HG02588 (cell line): ENCODE results near the gene PFN3.
A peak's percentile ranks its signal among the peaks of the same experiment; 100 is the strongest.

Experiments
- ATAC-seq: cut with Tn5 transposase; IDR thresholded peaks from one replicate; pipeline ENCODE4 v1.9.1; 2021; ENCODE audit warnings: mild to moderate bottlenecking, moderate library complexity; ENCODE audit not compliant: unreplicated experiment

Gene PFN3

DNA sequence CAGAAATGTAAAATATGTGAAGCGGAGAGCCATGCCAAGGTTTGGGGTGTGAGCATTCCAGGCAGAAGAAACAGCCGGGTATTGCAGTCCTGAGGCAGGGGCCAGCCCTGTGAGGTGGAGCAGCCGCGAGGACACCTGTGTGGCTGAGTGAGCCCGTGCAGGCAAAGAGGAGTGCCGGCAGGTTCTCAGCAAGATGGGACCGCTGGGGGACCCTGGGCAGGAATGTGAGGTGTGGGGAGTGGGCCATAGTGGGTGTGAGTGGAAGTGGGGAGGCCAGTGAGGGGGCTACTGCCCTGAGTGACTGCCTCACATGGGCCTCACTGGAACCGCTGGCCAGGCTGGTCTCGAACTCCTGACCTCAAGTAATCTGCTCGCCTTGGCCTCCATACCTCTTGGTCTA lies 38.0 kb upstream of the PFN3 start:
- ATAC-seq: no peak

DNA sequence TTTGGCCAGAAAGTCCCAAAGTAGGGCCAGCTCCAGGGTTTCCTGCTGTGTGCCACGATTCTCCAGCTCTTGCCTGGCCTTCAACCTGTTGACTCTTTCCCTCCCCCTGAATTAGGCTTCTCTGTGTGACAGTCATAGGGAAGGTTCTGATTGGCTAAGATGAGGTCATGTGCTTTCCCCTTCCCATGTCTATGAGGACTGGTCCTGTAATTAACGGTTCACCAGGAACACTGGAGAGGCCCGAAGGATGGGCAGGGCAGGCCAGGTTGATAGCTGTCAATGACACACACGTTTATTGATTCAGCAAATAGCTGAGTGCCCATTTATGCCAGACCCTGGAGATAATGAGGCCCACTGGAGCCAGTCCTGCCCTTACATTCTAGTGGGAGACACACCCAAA lies 37.2 kb upstream of the PFN3 start:
- no peak for ATAC-seq

DNA sequence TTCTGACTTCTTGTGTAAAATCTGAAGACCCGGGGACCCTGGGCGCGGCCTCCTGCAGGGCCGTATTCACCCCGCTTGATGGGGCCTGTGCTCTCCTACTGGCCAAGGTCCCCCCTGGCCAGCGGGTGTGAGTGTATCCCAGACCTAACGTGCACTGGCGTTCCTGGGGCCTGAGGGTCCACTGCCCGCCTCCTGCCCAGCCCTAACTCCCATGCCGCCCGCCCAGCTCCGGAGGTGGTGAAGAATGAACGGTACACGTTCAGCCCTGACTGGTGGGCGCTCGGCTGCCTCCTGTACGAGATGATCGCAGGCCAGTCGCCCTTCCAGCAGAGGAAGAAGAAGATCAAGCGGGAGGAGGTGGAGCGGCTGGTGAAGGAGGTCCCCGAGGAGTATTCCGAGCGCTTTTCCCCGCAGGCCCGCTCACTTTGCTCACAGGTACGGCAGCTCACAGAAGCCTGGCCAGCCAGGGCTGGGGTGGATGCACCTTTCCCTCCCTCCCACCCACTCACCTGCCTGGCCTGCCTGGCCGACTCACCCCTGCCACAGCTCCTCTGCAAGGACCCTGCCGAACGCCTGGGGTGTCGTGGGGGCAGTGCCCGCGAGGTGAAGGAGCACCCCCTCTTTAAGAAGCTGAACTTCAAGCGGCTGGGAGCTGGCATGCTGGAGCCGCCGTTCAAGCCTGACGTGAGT lies 35.5 kb upstream of the PFN3 start:
- ATAC-seq: no peak

DNA sequence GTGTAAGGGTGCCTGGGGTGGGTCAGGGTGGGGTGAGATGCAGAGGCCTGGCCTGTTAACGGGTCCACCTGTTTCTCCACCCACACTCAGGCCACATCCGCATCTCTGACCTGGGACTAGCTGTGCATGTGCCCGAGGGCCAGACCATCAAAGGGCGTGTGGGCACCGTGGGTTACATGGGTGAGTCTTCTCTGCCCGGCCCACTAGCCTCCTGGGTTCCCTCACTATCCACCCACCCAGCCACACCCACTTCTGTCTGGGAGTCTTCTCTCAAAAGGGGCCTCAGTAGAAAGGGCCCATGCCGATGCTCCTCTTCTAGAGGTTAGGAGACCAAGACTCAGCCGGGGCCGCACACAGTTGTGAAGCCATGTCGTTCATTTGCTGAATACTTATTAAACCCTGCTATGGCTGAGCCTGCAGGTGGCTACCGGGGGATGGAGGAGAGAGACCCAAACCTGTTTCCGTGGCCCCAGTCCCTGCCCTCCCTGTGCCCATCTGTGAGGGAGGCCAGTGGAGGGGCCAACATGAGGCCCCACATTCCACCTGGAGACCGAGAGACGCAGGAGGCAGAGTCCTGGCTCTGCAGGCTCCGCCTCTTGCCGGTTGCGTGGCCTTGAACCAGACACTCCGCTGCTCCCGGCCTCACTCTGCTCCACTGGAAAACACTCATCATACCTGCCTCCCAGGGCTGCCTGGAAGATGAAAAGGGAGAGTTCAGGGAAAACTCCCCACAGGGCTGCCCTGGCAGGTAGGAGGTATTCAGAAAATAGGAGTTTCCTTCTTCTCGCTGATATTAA lies 34.7 kb upstream of the PFN3 start:
- no peak for ATAC-seq

DNA sequence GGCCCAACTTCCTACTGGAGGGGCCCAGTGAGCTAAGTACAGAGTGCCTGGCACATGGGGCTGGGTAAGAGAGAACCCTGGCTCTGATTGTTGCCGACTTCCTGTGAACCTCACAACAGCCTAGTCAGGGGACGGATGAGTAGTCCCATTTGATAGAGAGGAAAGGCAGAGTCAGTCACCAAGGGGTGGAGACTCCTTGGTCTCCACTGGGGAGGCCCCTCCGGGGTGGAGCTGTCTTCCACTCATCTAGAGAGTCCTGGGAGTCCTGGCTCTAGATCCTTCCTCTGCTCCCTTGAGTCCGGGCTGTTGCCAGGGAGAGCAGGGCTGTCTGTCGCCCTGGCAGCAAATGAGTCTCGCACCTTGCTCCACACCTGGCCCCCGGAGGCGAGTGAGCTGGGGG lies 34.0 kb upstream of the PFN3 start:
- ATAC-seq: no peak

DNA sequence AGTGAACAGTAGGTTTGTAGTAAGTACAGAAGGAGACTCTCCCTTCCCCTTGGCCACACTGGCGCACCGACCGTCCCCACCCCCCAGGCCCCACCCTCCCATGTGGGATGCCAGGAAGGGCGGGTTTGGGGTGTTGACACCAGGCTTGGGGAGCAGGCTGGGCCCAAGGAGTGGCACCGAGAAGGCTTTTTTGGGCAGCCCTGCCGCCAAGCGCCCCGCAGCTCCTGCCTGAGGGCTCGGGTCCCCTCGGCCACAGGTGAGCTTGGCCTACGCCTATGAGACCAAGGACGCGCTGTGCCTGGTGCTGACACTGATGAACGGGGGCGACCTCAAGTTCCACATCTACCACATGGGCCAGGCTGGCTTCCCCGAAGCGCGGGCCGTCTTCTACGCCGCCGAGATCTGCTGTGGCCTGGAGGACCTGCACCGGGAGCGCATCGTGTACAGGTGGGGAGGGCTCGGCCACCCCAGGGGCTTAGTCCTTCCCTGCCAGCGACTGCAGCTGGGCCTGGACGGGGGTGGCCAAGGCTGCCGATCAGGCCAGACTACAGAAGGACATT lies 33.3 kb upstream of the PFN3 start:
- ATAC-seq: no peak

DNA sequence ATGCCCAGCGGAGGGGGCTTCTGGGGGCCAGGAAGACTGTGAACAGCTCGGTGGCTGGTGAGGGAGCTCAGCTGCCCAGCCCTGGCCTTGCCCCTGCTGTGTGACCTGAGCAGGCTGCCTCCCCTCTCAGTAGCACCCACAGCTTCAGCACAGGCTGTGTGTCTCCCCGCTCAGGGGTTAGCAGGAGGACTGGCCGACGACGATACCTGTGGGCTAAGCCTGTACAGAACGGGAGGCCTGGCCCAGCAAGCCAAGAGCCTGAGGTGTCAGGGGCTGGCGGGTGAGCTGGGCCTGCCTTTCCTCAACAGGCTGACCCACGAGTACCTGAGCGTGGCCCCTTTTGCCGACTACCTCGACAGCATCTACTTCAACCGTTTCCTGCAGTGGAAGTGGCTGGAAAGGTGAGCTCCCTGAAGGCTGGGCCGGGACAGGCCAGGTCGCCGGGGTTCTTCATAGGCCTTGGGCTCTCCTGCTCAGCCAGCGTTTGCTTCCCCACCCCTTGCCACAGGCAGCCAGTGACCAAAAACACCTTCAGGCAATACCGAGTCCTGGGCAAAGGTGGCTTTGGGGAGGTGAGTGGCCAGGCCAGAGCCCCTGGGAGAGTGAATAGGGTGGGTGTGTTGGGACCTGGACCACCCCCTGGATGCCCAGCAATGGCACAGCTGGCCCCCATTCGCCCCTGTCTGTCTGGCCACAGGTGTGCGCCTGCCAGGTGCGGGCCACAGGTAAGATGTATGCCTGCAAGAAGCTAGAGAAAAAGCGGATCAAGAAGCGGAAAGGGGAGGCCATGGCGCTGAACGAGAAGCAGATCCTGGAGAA lies 32.6 kb upstream of the PFN3 start:
- no peak for ATAC-seq

DNA sequence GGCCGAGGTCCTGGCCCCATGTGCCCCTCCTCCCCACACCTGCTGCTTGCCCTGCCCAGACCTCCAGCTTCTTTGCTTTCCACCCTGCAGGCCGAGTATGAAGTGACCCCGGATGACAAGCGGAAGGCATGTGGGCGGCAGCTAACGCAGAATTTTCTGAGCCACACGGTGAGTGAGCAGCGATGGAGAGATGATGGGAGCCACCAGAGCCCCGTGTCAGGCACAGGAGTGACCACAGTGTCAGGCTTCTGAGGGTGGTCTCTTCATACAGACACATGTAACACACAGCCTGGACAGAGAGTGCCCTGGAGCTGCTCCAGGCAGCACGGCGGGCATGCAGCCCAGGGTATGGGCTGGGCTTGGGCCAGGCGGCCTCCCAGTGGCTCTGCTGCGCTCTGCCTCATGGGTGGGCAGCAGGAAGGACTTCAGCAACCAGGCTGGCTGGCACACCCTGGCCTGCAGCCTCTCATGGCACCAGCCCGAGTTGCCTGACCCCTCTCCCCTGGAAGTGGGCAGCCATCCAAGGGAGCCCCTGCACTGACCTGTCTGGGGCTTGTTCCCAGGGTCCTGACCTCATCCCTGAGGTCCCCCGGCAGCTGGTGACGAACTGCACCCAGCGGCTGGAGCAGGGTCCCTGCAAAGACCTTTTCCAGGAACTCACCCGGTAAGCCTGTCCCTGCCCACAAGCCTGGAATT lies 31.8 kb upstream of the PFN3 start:
- ATAC-seq: no peak

DNA sequence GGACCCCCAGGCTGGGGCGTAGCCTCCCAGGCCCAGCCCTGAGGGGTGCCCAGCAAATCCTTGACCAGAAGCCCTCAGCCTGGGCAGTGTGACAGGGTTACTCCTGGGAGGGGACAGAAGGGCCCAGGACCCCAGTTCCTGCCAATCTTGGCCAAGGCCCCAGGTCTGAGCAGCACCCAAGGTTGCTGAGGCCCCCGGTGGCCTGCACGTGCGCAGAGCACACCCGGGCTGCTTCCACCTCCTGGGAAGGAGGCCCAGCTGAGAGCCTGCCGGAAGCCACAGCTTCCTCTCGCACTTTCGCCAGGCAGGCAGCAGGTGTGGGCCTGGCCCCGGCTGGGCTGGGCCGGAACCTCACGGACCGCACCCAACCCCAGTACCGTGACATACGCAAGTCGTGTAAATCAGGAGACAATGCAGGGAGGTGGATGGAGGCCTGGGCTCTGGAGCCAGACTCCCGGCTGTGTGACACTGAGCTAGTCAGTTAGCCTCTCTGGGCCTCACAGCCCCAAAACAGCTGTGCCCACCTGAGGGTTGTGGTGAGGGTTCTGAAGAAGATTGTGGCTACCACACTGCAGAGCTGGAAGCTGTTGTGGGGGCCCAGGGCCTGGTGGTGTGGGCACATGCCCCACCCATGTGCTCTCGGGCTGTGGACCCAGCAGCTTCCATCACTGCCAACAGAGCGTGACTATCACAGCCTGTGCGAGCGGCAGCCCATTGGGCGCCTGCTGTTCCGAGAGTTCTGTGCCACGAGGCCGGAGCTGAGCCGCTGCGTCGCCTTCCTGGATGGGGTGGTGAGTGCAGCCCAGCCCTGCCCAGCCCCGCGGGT lies 31.1 kb upstream of the PFN3 start:
- peak; percentile 38 for ATAC-seq

DNA sequence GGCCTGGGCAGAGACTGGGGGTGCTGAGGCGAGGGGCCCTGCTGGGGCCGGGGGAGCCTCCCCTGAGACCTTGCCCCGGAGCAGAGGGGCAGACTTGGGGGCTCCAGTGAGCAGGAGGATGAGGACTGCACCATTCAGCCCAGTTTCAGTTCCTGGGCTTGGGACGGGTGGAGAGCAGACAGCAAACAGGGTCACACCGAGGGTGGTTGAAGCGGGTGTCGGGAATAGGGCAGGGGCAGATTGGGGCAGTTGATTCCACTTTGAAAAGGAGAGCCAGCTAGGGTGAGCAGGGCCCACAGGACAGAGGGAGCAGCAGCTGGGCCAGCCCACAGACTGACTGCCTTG lies 30.5 kb upstream of the PFN3 start:
- ATAC-seq: no peak

DNA sequence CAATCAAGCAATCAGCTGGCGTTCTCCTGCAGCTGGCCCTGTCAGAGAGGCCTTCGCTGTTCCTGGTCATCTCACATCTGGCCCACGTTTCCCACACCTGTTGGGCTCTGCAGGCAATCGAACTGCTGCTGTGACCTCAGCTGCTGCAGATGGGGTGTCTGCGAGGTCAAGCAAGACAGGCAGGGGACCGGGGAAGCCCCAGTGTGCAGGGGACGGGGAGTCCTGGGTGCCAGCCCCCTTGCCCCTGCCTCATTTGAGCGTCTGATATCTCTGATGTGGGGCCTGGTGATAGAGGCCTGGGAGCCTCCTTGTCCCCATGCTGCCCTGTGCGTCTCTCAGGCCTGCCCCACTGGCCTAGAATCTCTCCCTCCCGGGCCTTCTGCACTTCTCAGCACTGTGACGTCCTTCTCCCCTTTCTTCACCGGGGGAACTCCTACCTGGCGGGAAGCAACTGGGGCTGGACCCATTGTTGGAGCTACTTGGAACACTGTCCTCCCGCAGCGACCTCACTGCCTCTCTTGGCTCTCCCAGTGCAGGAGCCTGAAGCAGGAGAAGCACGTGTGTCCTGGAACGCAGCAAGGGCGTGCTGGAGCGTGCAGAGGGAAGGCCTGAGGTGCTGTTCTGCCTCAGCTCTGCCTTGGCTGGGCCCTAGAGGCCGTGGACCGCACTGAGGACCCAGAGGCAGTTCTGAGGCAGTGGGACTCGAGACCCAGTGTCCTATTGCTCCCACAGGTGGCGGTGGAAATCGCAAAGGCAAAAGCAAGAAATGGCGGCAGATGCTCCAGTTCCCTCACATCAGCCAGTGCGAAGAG lies 29.9 kb upstream of the PFN3 start:
- ATAC-seq: no peak

DNA sequence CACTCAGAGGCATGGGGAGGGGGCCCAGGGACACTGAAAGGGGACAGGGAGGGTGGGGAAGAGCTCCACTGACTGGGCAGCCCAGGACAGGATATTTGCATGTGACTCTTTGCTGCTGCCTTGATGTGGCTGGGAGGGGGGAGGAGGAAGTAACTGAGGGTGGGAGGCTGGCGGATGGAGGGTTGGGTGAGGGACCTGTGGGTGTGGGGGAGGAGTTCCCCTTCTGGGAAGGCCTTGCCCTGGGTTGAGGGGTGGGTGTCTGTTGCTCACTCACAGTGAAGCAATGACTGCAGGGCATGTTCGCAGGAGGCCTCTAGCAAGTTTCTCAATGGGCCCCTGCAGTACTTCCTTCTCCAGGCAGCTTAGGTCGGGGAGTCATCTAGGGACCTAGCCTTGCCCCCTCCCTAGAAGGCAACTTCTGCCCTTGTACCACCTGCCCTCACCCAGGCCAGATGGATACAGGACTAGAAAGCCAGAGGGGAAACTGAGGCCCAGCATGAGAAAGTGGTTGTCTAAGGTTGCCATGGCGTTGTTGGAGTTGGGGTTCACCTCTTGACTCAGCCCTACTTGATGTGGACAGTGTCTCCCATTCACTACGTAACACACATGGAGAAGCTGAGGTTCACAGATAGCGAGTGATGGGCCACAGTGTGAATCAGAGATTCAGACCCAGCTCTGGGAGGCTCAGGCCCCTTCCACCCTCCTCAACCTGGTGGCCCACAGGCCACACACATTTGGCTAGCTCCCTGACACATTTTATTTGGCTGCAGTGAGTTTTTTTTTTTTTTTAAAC lies 29.0 kb upstream of the PFN3 start:
- ATAC-seq: no peak

DNA sequence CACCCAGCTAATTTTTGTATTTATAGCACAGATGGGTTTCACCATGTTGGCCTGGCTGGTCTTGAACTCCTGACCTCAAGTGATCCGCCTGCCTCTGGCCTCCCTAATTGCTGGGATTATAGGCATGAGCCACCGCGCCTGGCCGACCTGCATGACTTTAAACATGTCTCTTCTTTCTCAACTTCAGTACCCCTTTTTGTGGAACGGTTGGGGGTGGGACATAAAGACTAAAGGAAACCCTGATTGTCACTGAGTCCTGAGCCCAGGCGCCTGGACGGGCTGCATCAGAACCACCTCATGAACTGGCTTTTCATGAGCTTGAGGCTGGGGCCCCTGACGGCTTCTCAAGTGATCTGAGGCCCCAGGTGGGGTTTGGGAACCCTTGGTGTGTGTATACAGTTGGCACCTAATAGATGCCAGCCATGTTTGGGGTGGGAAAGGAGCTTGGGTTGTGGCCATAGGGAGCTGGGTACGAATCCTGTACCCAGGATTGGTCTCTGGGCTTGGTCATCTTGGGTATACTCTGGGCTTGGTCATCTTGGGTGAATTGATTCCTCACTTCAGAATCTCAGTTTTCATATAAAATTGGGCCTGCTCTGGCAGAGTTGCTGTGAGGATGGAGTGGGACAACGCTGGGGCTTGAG lies 28.2 kb upstream of the PFN3 start:
- no peak for ATAC-seq

DNA sequence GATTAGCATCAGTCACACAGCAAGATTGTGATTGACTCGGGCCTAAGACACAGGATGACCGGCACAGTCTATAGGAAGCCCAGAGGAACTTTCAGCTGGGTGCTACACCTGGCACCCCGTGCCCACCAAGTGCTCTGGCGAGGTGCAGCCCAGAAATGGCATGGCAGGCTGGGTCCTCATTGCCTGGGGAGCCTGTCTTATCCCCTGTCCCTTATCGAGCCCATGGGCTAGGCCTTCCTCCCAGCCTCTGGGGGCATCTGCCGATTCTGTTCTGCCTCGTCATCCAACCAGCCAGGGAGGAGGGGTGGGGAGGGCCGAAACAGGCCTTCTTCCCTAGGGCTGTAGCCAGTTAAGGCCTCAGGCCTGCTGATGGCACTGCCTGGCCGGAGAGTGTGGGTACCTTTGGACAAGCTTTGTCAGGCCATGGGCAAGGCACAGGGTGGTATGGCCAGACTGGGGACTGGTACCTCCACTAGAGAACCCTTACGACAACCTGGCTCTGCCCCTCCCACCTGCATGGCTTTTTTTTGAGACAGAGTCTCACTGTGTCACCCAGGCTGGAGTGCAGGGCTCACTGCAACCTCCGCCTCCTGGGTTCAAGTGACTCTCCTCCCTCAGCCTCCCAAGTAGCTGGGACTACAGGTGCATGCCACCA lies 27.6 kb upstream of the PFN3 start:
- ATAC-seq: no peak

DNA sequence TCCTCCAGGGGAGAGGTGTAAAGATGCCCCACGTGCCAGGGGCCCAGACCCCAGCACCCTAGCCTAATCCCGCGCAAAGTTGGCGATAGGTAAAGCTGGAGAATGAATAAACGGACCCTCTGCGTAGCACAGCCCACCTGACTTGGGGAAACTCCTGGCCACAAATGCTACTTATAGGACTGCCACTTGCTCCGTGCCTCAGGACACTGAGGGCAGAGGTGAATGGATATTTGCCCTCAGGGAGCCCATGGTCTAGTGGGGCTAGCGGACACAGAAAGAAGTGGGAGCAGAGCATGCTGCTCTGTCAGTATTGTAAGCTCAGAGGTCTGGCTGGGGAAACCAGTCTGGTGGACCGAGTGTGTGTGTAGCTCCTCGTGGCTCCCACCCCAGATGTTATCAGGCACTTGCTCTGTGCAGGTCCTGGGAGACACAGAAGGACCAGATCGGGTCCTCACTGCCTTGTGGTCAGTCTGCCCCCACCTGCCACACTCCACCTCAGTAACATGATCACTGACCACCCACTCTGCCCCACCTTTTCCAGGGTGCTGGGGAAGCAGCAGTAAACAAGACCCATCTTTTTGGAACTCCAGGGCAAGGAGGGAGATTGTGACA lies 26.9 kb upstream of the PFN3 start:
- ATAC-seq: no peak

DNA sequence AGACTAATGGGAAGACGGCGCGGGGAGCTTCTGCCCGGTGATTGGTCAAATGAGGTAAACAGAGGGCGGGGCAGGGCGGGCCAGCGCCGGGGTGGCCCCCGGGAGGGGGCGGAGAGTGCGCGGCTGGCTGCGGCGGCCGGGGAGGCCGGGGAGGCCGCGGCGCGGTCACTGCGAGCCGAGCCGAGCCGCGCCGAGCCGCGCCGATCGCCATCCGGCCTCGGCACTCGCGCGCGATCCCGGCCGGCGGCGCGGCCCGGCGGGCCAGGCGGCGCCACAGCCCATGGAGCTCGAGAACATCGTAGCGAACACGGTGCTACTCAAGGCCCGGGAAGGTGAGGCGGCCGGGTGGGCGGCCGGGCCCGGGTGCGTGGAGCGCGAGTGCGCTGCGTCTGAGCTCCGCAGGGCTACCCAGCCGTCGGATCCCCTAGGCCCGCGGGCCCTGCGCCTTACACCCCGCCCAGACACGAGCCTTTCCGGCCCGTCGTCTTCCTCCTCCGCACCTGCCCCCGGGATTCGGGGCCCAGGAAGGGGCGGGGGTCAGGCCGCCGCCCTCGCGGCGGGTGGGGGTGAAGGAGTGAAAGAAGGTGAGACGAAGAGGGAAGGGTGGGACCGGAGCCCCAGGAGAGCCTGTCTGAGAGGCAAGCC lies 26.2 kb upstream of the PFN3 start, which contains the start of gene GRK6:
TSS of gene GRK6 (plus strand) at position 111 of the 645 bp plus-strand sequence. CDS start at position 281, 170 bp downstream.
- peak; percentile 56 for ATAC-seq
